Measurements from ENCODE around the gene SF1. TPM values are rescaled to one million over a fixed set of nuclear protein-coding genes. Genes with fewer than 3 reads are reported as not detected.

Gene SF1
- total RNA-seq, 1 donor from 2014 or later = 687 TPM

- H3K27ac Mint-ChIP-seq = peak overlapping the region; percentile 85
- H3K4me1 Mint-ChIP-seq = peaks cover 70% of the 10 kb centered on the region
- DNase-seq (no peak), ATAC-seq (ENCODE audit: low read depth) (no peak)
- H3K4me3 Mint-ChIP-seq = no peak overlapping the region
- no peaks in the 10 kb centered on the region for H3K27me3 Mint-ChIP-seq
- ChIA-PET POLR2A (interaction anchor here (0.6 to 7.7 kb wide), 10 partner anchors 8 to 740 kb away, joined by 3 to 158 read pairs (median 4); partner anchors contain the start of genes RASGRP2 and SF1), CTCF (interaction anchor here (0.7 to 1.1 kb wide), 3 partner anchors 13 to 26 kb away, joined by 3 to 5 read pairs (median 3); partner anchors contain the start of gene RASGRP2)
- H3K9me3 Mint-ChIP-seq = no peaks in the 10 kb centered on the region
- peaks cover 45% of the 10 kb centered on the region for H3K36me3 Mint-ChIP-seq (ENCODE audit: low read depth)
- TF ChIP-seq CTCF (IDR thresholded peaks at IDR 0.05) = no peak
- intact Hi-C loops (cut with micrococcal nuclease) = no loop called here
Measured at GRCh38 chr11:64760759-64761420, 17.5 kb downstream of the SF1 start.

- ATAC-seq (ENCODE audit: low read depth) (no peak), DNase-seq (no peak)
- peak within 1 kb of the TSS; percentile 85 for H3K27ac Mint-ChIP-seq
- no peak for TF ChIP-seq CTCF (IDR thresholded peaks at IDR 0.05)
- peaks cover 37% of the 10 kb centered on the region for H3K36me3 Mint-ChIP-seq (ENCODE audit: low read depth)
- no peaks in the 10 kb centered on the region for H3K27me3 Mint-ChIP-seq
- intact Hi-C loops (cut with micrococcal nuclease) = no loop called here
- no peaks in the 10 kb centered on the region for H3K9me3 Mint-ChIP-seq
- peaks cover 63% of the 10 kb centered on the region for H3K4me1 Mint-ChIP-seq
- ChIA-PET CTCF (interaction anchor here (0.7 to 1.1 kb wide), 2 partner anchors 14 to 16 kb away, joined by 3 to 5 read pairs; partner anchors contain the start of gene RASGRP2), POLR2A (interaction anchor here (1.0 to 7.7 kb wide), 5 partner anchors 10 to 20 kb away, joined by 3 to 158 read pairs (median 21); partner anchors contain the start of genes RASGRP2 and SF1)
- no peak within 1 kb of the TSS for H3K4me3 Mint-ChIP-seq
Measured at GRCh38 chr11:64759722-64760719, 18.3 kb downstream of the SF1 start, which contains the start of gene PYGM. TSS of gene PYGM (minus strand) at chr11:64759974. CDS start at chr11:64759898, 76 bp downstream.

GRCh38 chr11:64759131-64759721 is 19.1 kb downstream of the SF1 start:
- no peak for TF ChIP-seq CTCF (IDR thresholded peaks at IDR 0.05)
- peaks cover 55% of the 10 kb centered on the region for H3K4me1 Mint-ChIP-seq
- intact Hi-C loops (cut with micrococcal nuclease) = no loop called here
- peaks cover 31% of the 10 kb centered on the region for H3K36me3 Mint-ChIP-seq (ENCODE audit: low read depth)
- ATAC-seq (ENCODE audit: low read depth) (no peak), DNase-seq (no peak)
- H3K9me3 Mint-ChIP-seq = no peaks in the 10 kb centered on the region
- ChIA-PET POLR2A (interaction anchor here (1.3 to 7.7 kb wide), 3 partner anchors 9 to 14 kb away, joined by 4 to 158 read pairs (median 21); partner anchors contain the start of gene RASGRP2), CTCF (no interaction called here)
- no peak overlapping the region for H3K4me3 Mint-ChIP-seq
- H3K27ac Mint-ChIP-seq = peak overlapping the region; percentile 79
- H3K27me3 Mint-ChIP-seq = no peaks in the 10 kb centered on the region

- Mint-ChIP-seq H3K4me3 (no peak overlapping the region), H3K27ac (no peak overlapping the region), H3K36me3 (ENCODE audit: low read depth) (peaks cover 26% of the 10 kb centered on the region), H3K4me1 (peaks cover 48% of the 10 kb centered on the region), H3K27me3 (no peaks in the 10 kb centered on the region), H3K9me3 (no peaks in the 10 kb centered on the region)
- intact Hi-C loops (cut with micrococcal nuclease) = no loop called here
- POLR2A ChIA-PET = interaction anchor here (0.9 to 7.7 kb wide), 5 partner anchors 9 to 21 kb away, joined by 3 to 158 read pairs (median 5); partner anchors contain the start of gene RASGRP2
- DNase-seq (no peak), ATAC-seq (ENCODE audit: low read depth) (no peak)
- no peak for TF ChIP-seq CTCF (IDR thresholded peaks at IDR 0.05)
- CTCF ChIA-PET = no interaction called here
Measured at GRCh38 chr11:64758330-64759079, 19.8 kb downstream of the SF1 start.

All from activated B cell treated with CpG ODN at 0.5 μM for 24 hours (primary cell).